Bronchial smooth muscle cell (primary cell): ENCODE results near the gene MYL4. TPM values are rescaled to one million over a fixed set of nuclear protein-coding genes. Genes with fewer than 3 reads are reported as not detected.

Experiments
- total RNA-seq: library from RNA; depleted of rRNA; stranded (reverse); fragments of >200 nt; gene quantifications from 2 replicates; pipeline ENCODE4 v1.2.1, GENCODE V29; 2014

MYL4 gene
- not detected in 2 replicates for total RNA-seq

GRCh38 chr17:47208744-47209488, at the start of gene MYL4:
MYL4 (plus strand) TSS chr17:47209348; CDS start chr17:47209423, 75 bp downstream.

GRCh38 chr17:47188876-47189731, 20.0 kb upstream of the MYL4 start, which contains the start of gene CDC27:
CDC27 (minus strand) TSS chr17:47189295; CDS start chr17:47189172, 123 bp downstream.

GRCh38 chr17:47253541-47254402, 44.6 kb downstream of the MYL4 start, which contains the start of gene ITGB3:
ITGB3 (plus strand) TSS chr17:47253827; CDS start chr17:47253862, 35 bp downstream.

Other genes starting within 250 kb of the MYL4 start
- gene RPRML, start 230.1 kb upstream of the MYL4 start, total RNA-seq = not detected in 2 replicates
- gene CDC27, start 20.1 kb upstream of the MYL4 start, total RNA-seq = 70.2 and 78.7 TPM in 2 replicates
- gene ITGB3, start 44.5 kb downstream of the MYL4 start, total RNA-seq = 4.7 and 7.2 TPM in 2 replicates
- 5.8 and 11.1 TPM in 2 replicates for gene EFCAB13, start 114.6 kb downstream of the MYL4 start, total RNA-seq